ENCODE measurements around the gene TRABD2B.

The TRABD2B gene

DNA sequence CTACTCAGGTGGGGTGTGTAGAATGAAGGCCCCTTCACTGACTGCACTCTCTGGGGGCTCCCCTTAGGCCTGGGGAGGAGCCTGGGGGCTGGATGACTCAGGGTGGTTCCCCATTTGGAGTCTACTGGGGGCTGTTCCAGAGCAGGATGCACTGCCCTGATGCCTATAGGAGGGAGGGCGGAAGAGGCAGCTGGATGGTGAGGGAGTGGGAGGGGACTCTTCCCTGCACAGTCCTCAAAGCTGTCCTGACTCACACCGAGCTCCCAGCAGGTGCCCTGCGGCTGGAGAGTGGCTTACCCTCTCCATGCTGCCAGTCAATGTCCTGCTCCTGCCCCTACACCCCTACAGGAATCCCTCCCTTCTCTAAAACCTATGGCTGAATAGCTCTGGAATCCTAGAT lies 204.4 kb downstream of the TRABD2B start:
- Histone ChIP-seq H3K9me2 (replicated peaks; ENCODE audit: control insufficient read depth, low read length) (no peaks in the 10 kb centered on the region), H3K4me2 (ENCODE audit: low read length) (no peak overlapping the region), H3F3A (ENCODE audit: control insufficient read depth, insufficient read depth) (no peaks in the 10 kb centered on the region), H4K20me1 (ENCODE audit: control insufficient read depth, insufficient read depth, low read depth, low read length) (no peaks in the 10 kb centered on the region), H3K4me1 (ENCODE audit: control insufficient read depth, low read length) (no peaks in the 10 kb centered on the region), H3K27me3 (ENCODE audit: control insufficient read depth, low read length) (no peaks in the 10 kb centered on the region), H3K9me3 (ENCODE audit: control insufficient read depth, insufficient read depth, low read length) (no peaks in the 10 kb centered on the region), H3K4me3 (ENCODE audit: low read length) (no peak overlapping the region), H3K27ac (ENCODE audit: low read depth, low read length) (no peak overlapping the region), H3K36me3 (ENCODE audit: control insufficient read depth, low read length) (no peaks in the 10 kb centered on the region), H3K79me2 (ENCODE audit: control insufficient read depth, low read length) (no peaks in the 10 kb centered on the region)
- no peak for TF ChIP-seq EZH2phosphoT487 (IDR thresholded peaks at IDR 0.05; ENCODE audit: borderline replicate concordance, low read length)
- TF ChIP-seq, protein P1, sequence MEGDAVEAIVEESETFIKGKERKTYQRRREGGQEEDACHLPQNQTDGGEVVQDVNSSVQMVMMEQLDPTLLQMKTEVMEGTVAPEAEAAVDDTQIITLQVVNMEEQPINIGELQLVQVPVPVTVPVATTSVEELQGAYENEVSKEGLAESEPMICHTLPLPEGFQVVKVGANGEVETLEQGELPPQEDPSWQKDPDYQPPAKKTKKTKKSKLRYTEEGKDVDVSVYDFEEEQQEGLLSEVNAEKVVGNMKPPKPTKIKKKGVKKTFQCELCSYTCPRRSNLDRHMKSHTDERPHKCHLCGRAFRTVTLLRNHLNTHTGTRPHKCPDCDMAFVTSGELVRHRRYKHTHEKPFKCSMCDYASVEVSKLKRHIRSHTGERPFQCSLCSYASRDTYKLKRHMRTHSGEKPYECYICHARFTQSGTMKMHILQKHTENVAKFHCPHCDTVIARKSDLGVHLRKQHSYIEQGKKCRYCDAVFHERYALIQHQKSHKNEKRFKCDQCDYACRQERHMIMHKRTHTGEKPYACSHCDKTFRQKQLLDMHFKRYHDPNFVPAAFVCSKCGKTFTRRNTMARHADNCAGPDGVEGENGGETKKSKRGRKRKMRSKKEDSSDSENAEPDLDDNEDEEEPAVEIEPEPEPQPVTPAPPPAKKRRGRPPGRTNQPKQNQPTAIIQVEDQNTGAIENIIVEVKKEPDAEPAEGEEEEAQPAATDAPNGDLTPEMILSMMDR (IDR thresholded peaks at IDR 0.05; ENCODE audit: low read depth, low read length, poor library complexity, severe bottlenecking), result no peak

DNA sequence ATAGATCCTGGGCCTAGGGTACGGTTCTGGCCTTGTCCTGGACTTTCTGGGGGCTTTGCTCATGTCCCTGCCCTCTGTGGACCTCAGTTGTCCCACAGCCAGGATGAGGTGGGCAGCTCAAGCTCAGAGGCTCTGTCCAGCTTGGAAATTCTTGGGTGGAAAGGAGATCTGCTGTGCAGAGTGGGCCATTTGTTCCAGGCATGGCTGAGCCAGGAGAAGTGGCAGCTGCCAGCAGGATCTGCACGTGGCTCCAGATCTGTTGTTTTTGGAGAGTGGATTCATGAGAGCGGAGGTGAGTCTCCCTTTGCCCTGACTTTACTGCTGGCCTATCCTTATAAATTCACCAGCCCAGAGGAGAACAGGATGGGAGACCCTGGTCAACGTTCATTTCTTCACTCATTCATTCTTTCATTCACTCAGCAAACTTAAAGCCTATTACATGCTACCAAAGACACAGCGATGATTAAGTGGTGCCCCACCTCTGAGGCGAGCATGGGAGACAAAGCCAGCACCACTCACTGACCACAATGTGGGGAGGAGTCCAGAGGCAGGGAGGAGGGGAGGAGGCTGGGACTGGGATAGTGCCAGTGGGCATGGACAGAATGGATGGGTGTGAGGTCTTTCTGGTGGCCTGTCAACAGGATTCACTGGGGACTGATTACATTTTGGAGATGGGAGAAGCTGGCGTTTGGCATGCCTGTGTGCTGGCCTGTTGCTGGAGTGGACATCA lies 205.1 kb downstream of the TRABD2B start:
- H4K20me1 ChIP-seq (ENCODE audit: control insufficient read depth, insufficient read depth, low read depth, low read length), result no peaks in the 10 kb centered on the region
- no peak overlapping the region for H3K4me2 ChIP-seq (ENCODE audit: low read length)
- H3K79me2 ChIP-seq (ENCODE audit: control insufficient read depth, low read length), result no peaks in the 10 kb centered on the region
- H3K9me3 ChIP-seq (ENCODE audit: control insufficient read depth, insufficient read depth, low read length), result no peaks in the 10 kb centered on the region
- no peak for TF ChIP-seq EZH2phosphoT487 (IDR thresholded peaks at IDR 0.05; ENCODE audit: borderline replicate concordance, low read length)
- TF ChIP-seq, protein P1 (IDR thresholded peaks at IDR 0.05; ENCODE audit: low read depth, low read length, poor library complexity, severe bottlenecking), result no peak
- H3K27ac ChIP-seq (ENCODE audit: low read depth, low read length), result no peak overlapping the region
- no peaks in the 10 kb centered on the region for H3K27me3 ChIP-seq (ENCODE audit: control insufficient read depth, low read length)
- H3F3A ChIP-seq (ENCODE audit: control insufficient read depth, insufficient read depth), result no peaks in the 10 kb centered on the region
- no peak overlapping the region for H3K4me3 ChIP-seq (ENCODE audit: low read length)
- H3K4me1 ChIP-seq (ENCODE audit: control insufficient read depth, low read length), result no peaks in the 10 kb centered on the region
- no peaks in the 10 kb centered on the region for H3K36me3 ChIP-seq (ENCODE audit: control insufficient read depth, low read length)
- H3K9me2 ChIP-seq (replicated peaks; ENCODE audit: control insufficient read depth, low read length), result no peaks in the 10 kb centered on the region

DNA sequence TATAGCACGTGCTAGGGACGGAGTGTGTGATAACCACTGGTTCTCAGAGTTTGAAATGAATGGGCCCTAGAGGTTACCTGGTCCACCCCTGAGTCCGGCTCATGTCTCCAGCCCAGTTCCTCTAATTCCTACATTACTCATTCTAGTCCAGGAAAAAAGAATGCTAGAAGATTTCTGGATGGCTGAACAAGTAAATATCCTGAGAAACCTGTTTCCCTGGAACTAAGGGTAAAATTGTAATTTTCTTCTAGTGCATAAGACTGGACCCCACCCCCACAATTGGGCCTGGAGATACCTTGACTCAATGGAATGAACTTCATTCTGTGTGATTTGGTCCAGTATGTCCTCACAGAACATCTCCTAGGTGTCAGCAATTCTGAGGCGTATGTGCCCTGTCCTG lies 208.4 kb downstream of the TRABD2B start:
- no peak overlapping the region for H3K27ac ChIP-seq (ENCODE audit: low read depth, low read length)
- H3K4me1 ChIP-seq (ENCODE audit: control insufficient read depth, low read length), result no peaks in the 10 kb centered on the region
- no peak overlapping the region for H3K4me2 ChIP-seq (ENCODE audit: low read length)
- no peak for TF ChIP-seq EZH2phosphoT487 (IDR thresholded peaks at IDR 0.05; ENCODE audit: borderline replicate concordance, low read length)
- TF ChIP-seq, protein P1 (IDR thresholded peaks at IDR 0.05; ENCODE audit: low read depth, low read length, poor library complexity, severe bottlenecking), result no peak
- H3K9me2 ChIP-seq (replicated peaks; ENCODE audit: control insufficient read depth, low read length), result no peaks in the 10 kb centered on the region
- no peaks in the 10 kb centered on the region for H3K9me3 ChIP-seq (ENCODE audit: control insufficient read depth, insufficient read depth, low read length)
- H3K36me3 ChIP-seq (ENCODE audit: control insufficient read depth, low read length), result no peaks in the 10 kb centered on the region
- no peaks in the 10 kb centered on the region for H3K79me2 ChIP-seq (ENCODE audit: control insufficient read depth, low read length)
- no peaks in the 10 kb centered on the region for H3F3A ChIP-seq (ENCODE audit: control insufficient read depth, insufficient read depth)
- H3K27me3 ChIP-seq (ENCODE audit: control insufficient read depth, low read length), result no peaks in the 10 kb centered on the region
- no peaks in the 10 kb centered on the region for H4K20me1 ChIP-seq (ENCODE audit: control insufficient read depth, insufficient read depth, low read depth, low read length)
- H3K4me3 ChIP-seq (ENCODE audit: low read length), result no peak overlapping the region
